GM12878 (cell line): ENCODE results near the gene SLIT1.

ENCODE experiments used
- ATF3 ChIP-seq: IDR thresholded peaks from 2 replicates; pipeline ENCODE4 v1.6.1; 2011; ENCODE audit warnings: low read depth, mild to moderate bottlenecking, low read length, moderate library complexity, borderline replicate concordance; ENCODE audit errors: extremely low read depth
- CHD2 ChIP-seq: IDR thresholded peaks from 2 replicates; pipeline ENCODE4 v1.6.1; 2011; ENCODE audit warnings: low read depth, low read length, improper control_type of control experiment, borderline replicate concordance
- CTCF ChIP-seq, 3 experiments: IDR thresholded peaks in 2 of 3; conservative IDR thresholded peaks in 1 of 3; 2 replicates each; pipeline ENCODE4 v1.5.1; 2011; ENCODE audit warnings: low read depth in 3 of 3, low read length in 3 of 3, mild to moderate bottlenecking in 3 of 3, control low read depth in 2 of 3, moderate library complexity in 2 of 3, inconsistent platforms in 1 of 3, mixed read lengths in 1 of 3; ENCODE audit not compliant: control insufficient read depth in 2 of 3, insufficient read depth in 1 of 3; ENCODE audit errors: extremely low read depth in 1 of 3
- EZH2 ChIP-seq: IDR thresholded peaks from 2 replicates; pipeline ENCODE4 v1.6.1; 2012; ENCODE audit warnings: low read depth, mild to moderate bottlenecking, control low read depth, inconsistent platforms, low read length, borderline replicate concordance; ENCODE audit not compliant: control insufficient read depth
- GABPA ChIP-seq: IDR thresholded peaks from 2 replicates; pipeline ENCODE4 v1.6.1; 2014; ENCODE audit warnings: antibody characterized with exemption, low read depth, mild to moderate bottlenecking, inconsistent platforms
- MAX ChIP-seq: IDR thresholded peaks from 2 replicates; pipeline ENCODE4 v1.6.1; 2012; ENCODE audit warnings: low read depth, low read length, improper control_type of control experiment
- MLLT1 ChIP-seq: fragments of 450-650 bp; IDR thresholded peaks from 2 replicates; pipeline ENCODE4 v1.6.1; 2016; ENCODE audit warnings: mild to moderate bottlenecking
- PAX8 ChIP-seq: fragments of 450-650 bp; IDR thresholded peaks from 2 replicates; pipeline ENCODE4 v1.6.1; 2017; ENCODE audit warnings: mild to moderate bottlenecking, moderate library complexity
- RBBP5 ChIP-seq: fragments of 200-600 bp; sonication (generic); conservative IDR thresholded peaks from 2 replicates; pipeline ENCODE4 v1.6.1; 2016
- RCOR1 ChIP-seq: conservative IDR thresholded peaks from 2 replicates; pipeline ENCODE4 v1.6.1; 2012; ENCODE audit warnings: low read depth, low read length, improper control_type of control experiment
- STAT1 ChIP-seq: fragments of 450-650 bp; conservative IDR thresholded peaks from 2 replicates; pipeline ENCODE4 v1.6.1; 2014; ENCODE audit warnings: antibody characterized with exemption, mild to moderate bottlenecking
- USF2 ChIP-seq: IDR thresholded peaks from 2 replicates; pipeline ENCODE4 v1.6.1; 2011; ENCODE audit warnings: low read depth, low read length, improper control_type of control experiment, borderline replicate concordance
- ZNF24 ChIP-seq: fragments of 450-650 bp; IDR thresholded peaks from 2 replicates; pipeline ENCODE4 v1.6.1; 2017; ENCODE audit warnings: antibody characterized with exemption, mild to moderate bottlenecking

GRCh38 chr10:97150013-97150595 lies 35.7 kb downstream of the SLIT1 start:
- no peak for TF ChIP-seq CHD2
- no peak for TF ChIP-seq EZH2
- TF ChIP-seq RBBP5, result no peak
- no peak for TF ChIP-seq STAT1
- TF ChIP-seq RCOR1, result no peak
- TF ChIP-seq MLLT1, result no peak
- TF ChIP-seq USF2, result no peak
- TF ChIP-seq ATF3, result no peak
- TF ChIP-seq GABPA, result no peak
- TF ChIP-seq PAX8, result no peak
- no peak for TF ChIP-seq ZNF24
- no peak for TF ChIP-seq MAX
- no peak for TF ChIP-seq CTCF (IDR thresholded peaks at IDR 0.05 in 2 of 3, conservative IDR thresholded peaks at IDR 0.05 in 1 of 3; ENCODE audit: control insufficient read depth in 2 of 3, extremely low read depth in 1 of 3, insufficient read depth in 1 of 3, low read depth in 3 of 3, low read length in 3 of 3)
